MCF 10A (cell line): ENCODE data around the gene HHIP. TPM values are rescaled to one million over a fixed set of nuclear protein-coding genes. Genes with fewer than 3 reads are reported as not detected.

ENCODE experiments used
- BruUV-seq: library from RNA; stranded (reverse); fragments of 400-500 nt; replicated peaks from 2 replicates; lab custom pipeline; 2021; lab: Mats Ljungman, UMichigan
- CTCF ChIA-PET: fragments of 300-600 bp; sonication (Branson Sonifier 250); formaldehyde crosslinking; extraction: SDS; loops from one replicate; lab custom pipeline; 2021; ENCODE audit warnings: antibody characterized with exemption, inconsistent platforms; lab: Yijun Ruan, JAX
- POLR2A ChIA-PET: fragments of 300-600, 350-650 bp; sonication (Branson Sonifier 250); formaldehyde crosslinking; extraction: SDS; loops from one replicate; lab custom pipeline; 2020; ENCODE audit warnings: antibody characterized with exemption, inconsistent platforms; lab: Yijun Ruan, JAX
- DNase-seq: peaks from one replicate; pipeline ENCODE4 v3.0.0-alpha.2; 2018; ENCODE audit not compliant: unreplicated experiment
- H3K27ac Mint-ChIP-seq: one replicate; pipeline ENCODE4 v1.8.0; 2022; ENCODE audit warnings: mild to moderate bottlenecking, low read depth, mixed read lengths; ENCODE audit not compliant: unreplicated experiment
- H3K27me3 Mint-ChIP-seq: one replicate; pipeline ENCODE4 v1.8.0; 2022; ENCODE audit warnings: mixed read lengths; ENCODE audit not compliant: insufficient read depth, unreplicated experiment
- H3K36me3 Mint-ChIP-seq: one replicate; pipeline ENCODE4 v1.8.0; 2022; ENCODE audit warnings: mild to moderate bottlenecking, moderate library complexity, mixed read lengths; ENCODE audit not compliant: insufficient read depth, unreplicated experiment
- H3K4me1 Mint-ChIP-seq: one replicate; pipeline ENCODE4 v1.8.0; 2022; ENCODE audit warnings: mixed read lengths; ENCODE audit not compliant: insufficient read depth, unreplicated experiment
- H3K4me3 Mint-ChIP-seq: one replicate; pipeline ENCODE4 v1.8.0; 2022; ENCODE audit warnings: mild to moderate bottlenecking, moderate library complexity, mixed read lengths; ENCODE audit not compliant: unreplicated experiment
- H3K9me3 Mint-ChIP-seq: one replicate; pipeline ENCODE4 v1.8.0; 2022; ENCODE audit warnings: mixed read lengths; ENCODE audit not compliant: unreplicated experiment
- intact Hi-C: fragments of 100-400 bp; cut with micrococcal nuclease; formaldehyde crosslinking; loops from 2 replicates; pipeline ENCODE4 v1.14.1; 2022
- total RNA-seq: library from RNA; stranded (reverse); gene quantifications from 2 replicates; pipeline ENCODE4 v1.2.3, GENCODE V29; 2022
- TF ChIP-seq, protein P1 (sequence below): fragments of 200-600 bp; IDR thresholded peaks from one replicate; pipeline ENCODE4 v1.8.0; 2022; ENCODE audit warnings: antibody characterized with exemption, mild to moderate bottlenecking; ENCODE audit not compliant: unreplicated experiment

The HHIP gene
- total RNA-seq, 1 experiment from 2014 or later: 0.12 TPM

DNA sequence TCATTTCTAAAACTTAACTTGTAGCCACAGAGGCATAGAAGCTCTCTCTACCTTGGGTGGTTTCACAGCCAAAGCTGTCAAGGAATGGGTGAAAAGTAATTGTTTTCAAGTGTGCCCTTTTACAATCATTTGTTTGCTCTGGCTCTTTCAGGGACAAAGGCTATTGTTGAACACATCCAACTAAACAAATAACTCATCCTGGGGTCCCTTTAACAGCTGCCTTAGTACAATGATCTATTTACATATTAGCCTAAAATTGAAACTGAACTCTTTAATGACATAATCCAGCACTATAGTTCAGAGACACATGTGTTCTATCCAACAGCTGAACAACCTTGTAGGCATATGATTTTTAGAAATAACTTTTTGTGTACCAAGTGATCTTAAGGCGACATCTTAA, 3.7 kb downstream of the HHIP start:
- H3K4me3 Mint-ChIP-seq: no peak overlapping the region
- POLR2A ChIA-PET: no interaction called here
- DNase-seq: no peak
- CTCF ChIA-PET: interaction anchor here (0.5 to 1.5 kb wide), 2 partner anchors 37 to 463 kb away, joined by 3 read pairs; no protein-coding TSS in a partner anchor
- H3K9me3 Mint-ChIP-seq: no peaks in the 10 kb centered on the region
- peaks cover 14% of the 10 kb centered on the region for H3K27me3 Mint-ChIP-seq
- H3K36me3 Mint-ChIP-seq: no peaks in the 10 kb centered on the region
- BruUV-seq: no TSS peak
- H3K27ac Mint-ChIP-seq: no peak overlapping the region
- TF ChIP-seq, protein P1, sequence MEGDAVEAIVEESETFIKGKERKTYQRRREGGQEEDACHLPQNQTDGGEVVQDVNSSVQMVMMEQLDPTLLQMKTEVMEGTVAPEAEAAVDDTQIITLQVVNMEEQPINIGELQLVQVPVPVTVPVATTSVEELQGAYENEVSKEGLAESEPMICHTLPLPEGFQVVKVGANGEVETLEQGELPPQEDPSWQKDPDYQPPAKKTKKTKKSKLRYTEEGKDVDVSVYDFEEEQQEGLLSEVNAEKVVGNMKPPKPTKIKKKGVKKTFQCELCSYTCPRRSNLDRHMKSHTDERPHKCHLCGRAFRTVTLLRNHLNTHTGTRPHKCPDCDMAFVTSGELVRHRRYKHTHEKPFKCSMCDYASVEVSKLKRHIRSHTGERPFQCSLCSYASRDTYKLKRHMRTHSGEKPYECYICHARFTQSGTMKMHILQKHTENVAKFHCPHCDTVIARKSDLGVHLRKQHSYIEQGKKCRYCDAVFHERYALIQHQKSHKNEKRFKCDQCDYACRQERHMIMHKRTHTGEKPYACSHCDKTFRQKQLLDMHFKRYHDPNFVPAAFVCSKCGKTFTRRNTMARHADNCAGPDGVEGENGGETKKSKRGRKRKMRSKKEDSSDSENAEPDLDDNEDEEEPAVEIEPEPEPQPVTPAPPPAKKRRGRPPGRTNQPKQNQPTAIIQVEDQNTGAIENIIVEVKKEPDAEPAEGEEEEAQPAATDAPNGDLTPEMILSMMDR: no peak
- H3K4me1 Mint-ChIP-seq: peaks cover 8% of the 10 kb centered on the region
- intact Hi-C loops: no loop called here

- no peak overlapping the region for H3K27ac Mint-ChIP-seq
- POLR2A ChIA-PET: no interaction called here
- TF ChIP-seq, protein P1: no peak
- no peak overlapping the region for H3K4me3 Mint-ChIP-seq
- BruUV-seq: no TSS peak
- no peak for DNase-seq
- CTCF ChIA-PET: interaction anchor here (1.5 kb wide), 1 partner anchor 37 kb away, joined by 3 read pairs; no protein-coding TSS in a partner anchor
- H3K36me3 Mint-ChIP-seq: no peaks in the 10 kb centered on the region
- H3K4me1 Mint-ChIP-seq: peaks cover 8% of the 10 kb centered on the region
- intact Hi-C loops: no loop called here
- H3K27me3 Mint-ChIP-seq: peaks cover 14% of the 10 kb centered on the region
- no peaks in the 10 kb centered on the region for H3K9me3 Mint-ChIP-seq
These were observed 4.5 kb downstream of the HHIP start for GRCh38 chr4:144650311-144651005.

- TF ChIP-seq, protein P1: no peak
- H3K27ac Mint-ChIP-seq: no peak overlapping the region
- H3K4me1 Mint-ChIP-seq: no peaks in the 10 kb centered on the region
- ChIA-PET CTCF (no interaction called here), POLR2A (no interaction called here)
- no peak overlapping the region for H3K4me3 Mint-ChIP-seq
- H3K27me3 Mint-ChIP-seq: no peaks in the 10 kb centered on the region
- no peaks in the 10 kb centered on the region for H3K9me3 Mint-ChIP-seq
- no peak for DNase-seq
- H3K36me3 Mint-ChIP-seq: no peaks in the 10 kb centered on the region
- BruUV-seq: no TSS peak
- intact Hi-C loops: no loop called here
These were observed 8.0 kb downstream of the HHIP start for GRCh38 chr4:144653781-144654545.

GRCh38 chr4:144655491-144655890, 9.5 kb downstream of the HHIP start:
- H3K27me3 Mint-ChIP-seq: no peaks in the 10 kb centered on the region
- no peaks in the 10 kb centered on the region for H3K9me3 Mint-ChIP-seq
- no peaks in the 10 kb centered on the region for H3K36me3 Mint-ChIP-seq
- H3K4me3 Mint-ChIP-seq: no peak overlapping the region
- POLR2A ChIA-PET: interaction anchor here (0.9 kb wide), 1 partner anchor 14 kb away, joined by 7 read pairs; no protein-coding TSS in a partner anchor
- DNase-seq: no peak
- intact Hi-C loops: no loop called here
- H3K4me1 Mint-ChIP-seq: no peaks in the 10 kb centered on the region
- H3K27ac Mint-ChIP-seq: no peak overlapping the region
- TF ChIP-seq, protein P1: no peak
- CTCF ChIA-PET: no interaction called here
- no TSS peak for BruUV-seq
